Activated gamma-delta T cell treated with Interleukin-2 at 50 U/mL for 16 hours (primary cell): ENCODE results near the gene METTL8.
"Not testable (repeated sequence)": the region's sequence is repeated elsewhere in the genome, so short reads cannot be mapped to it uniquely, and the experiment has no call there.

Source experiments
- DNase-seq: peaks from one replicate; pipeline ENCODE4 v3.0.0-alpha.2; 2020

Gene METTL8

DNA sequence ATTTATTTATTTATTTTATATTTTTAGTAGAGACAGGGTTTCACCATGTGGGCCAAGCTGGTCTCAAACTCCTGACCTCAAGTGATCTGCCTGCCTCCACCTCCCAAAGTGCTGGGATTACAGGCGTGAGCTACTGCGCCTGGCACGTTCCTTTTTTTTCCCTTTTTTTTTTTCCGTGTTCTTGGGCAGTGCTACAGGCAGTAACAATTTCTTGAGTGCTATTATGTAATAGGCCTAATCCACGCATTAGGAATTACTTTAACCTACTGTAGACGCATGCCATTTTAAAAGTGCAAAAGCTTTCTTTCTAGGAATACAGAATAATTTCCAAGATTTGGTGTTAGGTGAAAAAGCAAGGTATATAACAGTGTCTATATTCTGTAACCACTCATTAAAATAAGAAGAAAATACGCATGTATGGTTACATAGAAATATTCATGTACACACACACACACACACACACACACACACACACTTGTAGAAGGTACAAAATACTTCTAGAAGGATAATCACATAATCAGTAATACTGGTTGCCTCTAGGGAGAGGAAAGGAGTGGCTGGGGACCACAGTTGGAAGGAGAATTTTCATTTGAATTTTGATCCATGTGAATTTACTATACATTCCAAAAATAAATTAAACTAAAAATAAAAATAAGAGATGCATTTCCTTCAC, 92.3 kb downstream of the METTL8 start:
- no peak for DNase-seq

- DNase-seq, result no peak
Measured at GRCh38 chr2:171334946-171335345, 98.8 kb downstream of the METTL8 start.

GRCh38 chr2:171334171-171334570, 99.6 kb downstream of the METTL8 start:
- no peak for DNase-seq

- no peak for DNase-seq
Measured at GRCh38 chr2:171330155-171330956, 103.4 kb downstream of the METTL8 start.

GRCh38 chr2:171327043-171327496, 106.7 kb downstream of the METTL8 start:
- DNase-seq, result no peak

GRCh38 chr2:171325886-171326585, 107.8 kb downstream of the METTL8 start:
- no peak for DNase-seq

- DNase-seq, result no peak
Measured at GRCh38 chr2:171323971-171324528, 109.7 kb downstream of the METTL8 start.

DNA sequence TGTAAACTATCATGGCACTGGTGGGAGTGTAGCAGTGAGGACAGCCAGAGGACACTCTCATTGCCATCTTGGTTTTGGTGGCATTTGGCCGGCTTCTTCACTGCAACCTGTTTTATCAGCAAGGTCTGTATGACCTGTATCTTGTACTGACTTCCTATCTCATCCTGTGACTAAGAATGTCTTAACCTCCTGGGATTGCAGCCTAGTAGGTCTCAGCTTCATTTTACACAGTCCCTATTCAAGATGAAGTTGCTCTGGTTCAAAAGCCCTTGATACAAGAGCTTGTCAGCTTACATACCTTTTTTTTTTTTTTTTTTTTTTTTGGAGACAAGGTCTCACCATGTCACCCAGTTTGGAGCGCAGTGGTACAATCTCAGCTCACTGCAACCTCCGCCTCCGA, 110.9 kb downstream of the METTL8 start:
- DNase-seq, result no peak

GRCh38 chr2:171320731-171321130, 113.1 kb downstream of the METTL8 start:
- no peak for DNase-seq

DNA sequence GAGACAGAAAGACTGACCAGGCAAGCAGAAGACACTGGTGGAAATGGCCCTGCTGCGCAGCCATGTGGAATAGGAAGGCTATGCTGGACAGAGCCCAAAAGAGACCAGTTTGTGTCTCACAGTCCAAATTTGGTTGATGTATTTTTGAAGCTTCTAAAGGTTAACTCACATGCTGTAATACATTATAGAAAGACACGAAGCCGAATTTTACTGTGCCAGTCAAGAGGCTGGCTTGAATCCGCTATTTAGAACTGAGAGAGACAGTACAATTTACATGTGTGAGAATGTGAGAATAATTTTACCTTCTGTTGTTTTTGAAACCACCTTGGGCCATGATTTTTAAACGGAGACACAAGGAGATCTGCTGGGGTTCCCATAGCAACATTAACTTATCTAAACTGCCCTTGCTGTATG, 113.6 kb downstream of the METTL8 start:
- DNase-seq, result no peak

DNA sequence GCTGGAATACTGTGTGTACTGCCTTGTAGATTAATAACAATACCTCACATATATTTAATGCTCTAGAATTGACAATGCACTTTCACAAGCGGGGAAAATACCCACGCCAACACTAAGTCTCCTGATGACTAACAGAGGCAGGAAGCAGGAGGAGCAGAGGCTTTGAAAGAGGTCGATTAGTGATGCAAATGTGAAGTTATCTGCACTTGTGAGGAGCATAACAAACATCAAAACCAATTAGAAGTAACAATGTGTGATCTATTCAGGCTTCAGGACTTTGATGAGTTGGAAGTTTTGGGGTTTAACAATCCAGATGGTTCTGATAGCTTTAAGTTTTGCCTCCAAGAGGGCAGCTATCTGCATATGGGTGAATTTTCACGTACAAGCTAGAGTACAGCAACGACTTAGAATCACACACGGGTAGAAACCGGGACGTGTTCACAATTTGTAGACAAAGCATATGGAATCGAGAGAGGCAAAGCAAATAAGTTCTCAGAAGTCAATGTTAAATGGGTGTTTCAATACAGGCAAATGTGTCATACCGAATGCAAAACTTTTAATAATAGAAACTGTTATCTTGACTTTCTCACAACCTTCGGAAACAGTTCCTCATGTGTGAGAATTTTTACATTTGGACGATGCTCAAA, 114.5 kb downstream of the METTL8 start:
- no peak for DNase-seq

GRCh38 chr2:171318463-171318934, 115.3 kb downstream of the METTL8 start:
- DNase-seq, result no peak

DNA sequence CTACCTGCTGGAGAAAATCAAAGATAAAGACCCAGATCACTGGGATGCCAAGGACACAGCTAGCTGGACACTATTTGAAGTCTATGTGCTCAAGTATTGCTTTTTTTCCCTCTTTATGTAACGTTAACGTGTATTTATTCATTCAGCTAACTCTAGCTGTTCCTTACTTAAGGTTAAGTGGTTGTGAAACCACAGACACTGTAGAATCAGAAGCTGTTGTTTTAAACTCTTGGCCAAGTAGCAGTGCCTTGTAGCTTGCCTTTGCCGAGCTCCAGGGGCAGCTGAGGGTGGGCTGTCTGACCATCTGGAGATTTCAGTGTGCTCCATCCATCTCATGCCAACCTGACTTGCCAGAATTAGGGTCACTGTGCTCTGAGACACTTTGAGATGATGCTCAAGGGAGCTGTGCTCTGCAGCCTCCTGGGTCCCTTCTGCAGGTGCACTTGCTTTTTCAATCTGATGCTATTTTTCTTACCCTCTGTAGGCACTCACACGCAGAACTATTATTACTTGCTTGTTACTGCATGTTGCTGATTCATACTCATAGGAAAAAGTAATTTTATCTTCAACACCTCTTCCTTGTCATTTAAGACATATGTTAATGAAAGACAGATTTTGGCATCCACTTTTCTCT, 116.2 kb downstream of the METTL8 start:
- DNase-seq, result no peak

- no peak for DNase-seq
Measured at GRCh38 chr2:171316755-171317337, 116.9 kb downstream of the METTL8 start.

DNA sequence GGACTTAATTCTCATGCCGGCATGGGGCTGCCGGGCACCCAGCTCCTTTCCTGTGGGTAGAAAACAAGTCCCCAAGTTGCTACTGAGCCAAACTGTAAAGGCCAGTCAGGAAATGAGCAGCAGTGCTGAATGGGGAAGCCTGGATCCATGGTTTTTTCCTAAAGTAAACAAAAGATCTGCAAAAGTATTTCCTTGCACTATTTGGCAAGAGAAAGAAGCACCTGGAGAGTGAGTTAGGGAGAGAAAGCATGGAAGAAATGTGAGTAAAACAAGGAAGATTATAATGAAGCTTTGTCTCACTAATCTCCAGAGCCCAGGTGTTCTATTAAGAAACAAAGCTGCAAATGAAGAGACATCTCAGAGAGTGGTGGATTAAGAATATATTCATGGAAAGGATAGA, 117.6 kb downstream of the METTL8 start:
- DNase-seq, result no peak

GRCh38 chr2:171315781-171316180, 118.0 kb downstream of the METTL8 start:
- DNase-seq, result no peak

DNA sequence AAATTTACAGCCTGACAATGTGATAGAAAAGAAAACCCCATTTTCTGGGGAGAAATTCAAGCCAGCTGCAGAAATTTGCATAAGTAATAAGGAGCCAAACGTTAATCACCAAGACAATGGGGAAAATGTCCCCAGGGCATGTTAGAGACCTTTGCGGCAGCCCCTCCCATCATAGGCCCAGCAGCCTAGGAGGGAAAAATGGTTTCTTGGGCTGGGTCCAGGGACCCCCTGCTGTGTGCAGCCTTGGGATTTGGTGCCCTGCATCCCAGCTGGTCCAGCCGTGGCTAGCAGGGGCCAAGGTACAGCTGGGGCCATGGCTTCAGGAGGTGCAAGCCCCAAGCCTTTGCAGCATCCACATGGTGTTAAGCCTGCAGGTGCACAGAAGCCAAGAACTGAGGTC, 121.6 kb downstream of the METTL8 start:
- not testable (repeated sequence) for DNase-seq

GRCh38 chr2:171311589-171311988, 122.2 kb downstream of the METTL8 start:
- not testable (repeated sequence) for DNase-seq

- DNase-seq, result no peak
Measured at GRCh38 chr2:171310889-171311288, 122.9 kb downstream of the METTL8 start.

- no peak for DNase-seq
Measured at GRCh38 chr2:171309455-171310286, 124.1 kb downstream of the METTL8 start.
